Measurements from ENCODE around the gene FAM174C.

FAM174C gene

GRCh38 chr19:1286487-1287353, 11.4 kb downstream of the FAM174C start:
- no peak for DNase-seq (ENCODE audit: low spot score)

- DNase-seq (ENCODE audit: low spot score) = no peak
Measured at GRCh38 chr19:1287354-1288225, 12.3 kb downstream of the FAM174C start.

- DNase-seq (ENCODE audit: low spot score) = no peak
Measured at GRCh38 chr19:1288226-1288612, 12.9 kb downstream of the FAM174C start.

- no peak for DNase-seq (ENCODE audit: low spot score)
Measured at GRCh38 chr19:1288833-1289685, 13.7 kb downstream of the FAM174C start.

GRCh38 chr19:1289686-1290025, 14.3 kb downstream of the FAM174C start:
- no peak for DNase-seq (ENCODE audit: low spot score)

GRCh38 chr19:1290196-1290702, 14.9 kb downstream of the FAM174C start:
- DNase-seq (ENCODE audit: low spot score) = no peak

- DNase-seq (ENCODE audit: low spot score) = no peak
Measured at GRCh38 chr19:1290703-1291651, 15.6 kb downstream of the FAM174C start.

- no peak for DNase-seq (ENCODE audit: low spot score)
Measured at GRCh38 chr19:1291761-1292418, 16.6 kb downstream of the FAM174C start.

- no peak for DNase-seq (ENCODE audit: low spot score)
Measured at GRCh38 chr19:1292419-1293151, 17.3 kb downstream of the FAM174C start.

- no peak for DNase-seq (ENCODE audit: low spot score)
Measured at GRCh38 chr19:1293782-1294604, 18.7 kb downstream of the FAM174C start.

- DNase-seq (ENCODE audit: low spot score) = no peak
Measured at GRCh38 chr19:1294688-1295087, 19.4 kb downstream of the FAM174C start.

GRCh38 chr19:1295169-1296012, 20.1 kb downstream of the FAM174C start:
- no peak for DNase-seq (ENCODE audit: low spot score)

GRCh38 chr19:1296078-1296477, 20.7 kb downstream of the FAM174C start:
- DNase-seq (ENCODE audit: low spot score) = no peak

GRCh38 chr19:1296575-1297271, 21.4 kb downstream of the FAM174C start:
- DNase-seq (ENCODE audit: low spot score) = no peak

- no peak for DNase-seq (ENCODE audit: low spot score)
Measured at GRCh38 chr19:1298235-1298634, 22.9 kb downstream of the FAM174C start.

- no peak for DNase-seq (ENCODE audit: low spot score)
Measured at GRCh38 chr19:1299801-1300200, 24.5 kb downstream of the FAM174C start.
